C4-2B (cell line): ENCODE data around the gene THRAP3.

Experiments
- CTCF ChIP-seq: fragments of 450-650 bp; conservative IDR thresholded peaks from 2 replicates; pipeline ENCODE4 v1.5.1; 2017; ENCODE audit warnings: mild to moderate bottlenecking
- ZFX ChIP-seq: fragments of 450-650 bp; IDR thresholded peaks from 2 replicates; pipeline ENCODE4 v1.6.1; 2017

GRCh38 chr1:36330940-36331339, 106.7 kb downstream of the THRAP3 start:
- no peak for TF ChIP-seq CTCF
- TF ChIP-seq ZFX = no peak
